K562 (cell line): Measurements from ENCODE around the gene DHCR24. TPM values are rescaled to one million over a fixed set of nuclear protein-coding genes. Genes with fewer than 3 reads are reported as not detected.
A peak's percentile ranks its signal among the peaks of the same experiment; 100 is the strongest.

Source experiments
- ATF3 ChIP-seq, 2 experiments: fragments of 450-650 bp in 1 of 2; sonication (generic) in 1 of 2; formaldehyde crosslinking in 1 of 2; IDR thresholded peaks in 1 of 2; conservative IDR thresholded peaks in 1 of 2; 2 replicates each; pipeline versions ENCODE4 v1.6.1 to v1.8.1; 2016 to 2023; ENCODE audit warnings: mild to moderate bottlenecking in 2 of 2, moderate library complexity in 2 of 2, inconsistent platforms in 1 of 2, missing genetic modification reagents in 1 of 2
- BHLHE40 ChIP-seq: IDR thresholded peaks from 2 replicates; pipeline ENCODE4 v1.6.1; 2011; ENCODE audit warnings: low read length, improper control_type of control experiment
- CBFA2T3 ChIP-seq: fragments of 450-650 bp; IDR thresholded peaks from 2 replicates; pipeline ENCODE4 v1.6.1; 2017
- CHD1 ChIP-seq: fragments of 200-600 bp; sonication (generic); IDR thresholded peaks from one replicate; pipeline ENCODE4 v1.6.1; 2012; ENCODE audit warnings: mild to moderate bottlenecking, moderate library complexity, low read length, inconsistent platforms
- CXXC5 ChIP-seq: fragments of 250-450 bp; sonication (Bioruptor Pico); IDR thresholded peaks from 2 replicates; pipeline ENCODE4 v1.8.0; 2022; ENCODE audit warnings: inconsistent platforms, mild to moderate bottlenecking, moderate library complexity
- DACH1 ChIP-seq: fragments of 450-650 bp; IDR thresholded peaks from 2 replicates; pipeline ENCODE4 v1.6.1; 2018; ENCODE audit not compliant: partially characterized antibody
- DPF2 ChIP-seq: fragments of 450-650 bp; IDR thresholded peaks from 2 replicates; pipeline ENCODE4 v1.6.1; 2016
- ESRRA ChIP-seq: fragments of 450-650 bp; IDR thresholded peaks from 2 replicates; pipeline ENCODE4 v1.6.1; 2014; ENCODE audit warnings: low read depth, mild to moderate bottlenecking, moderate library complexity, borderline replicate concordance
- HOXB6 ChIP-seq: fragments of 250-450 bp; sonication (Bioruptor Pico); IDR thresholded peaks from 2 replicates; pipeline ENCODE4 v1.5.1; 2022; ENCODE audit warnings: mild to moderate bottlenecking, borderline replicate concordance
- MEF2A ChIP-seq: IDR thresholded peaks from 2 replicates; pipeline ENCODE4 v1.6.1; 2011; ENCODE audit warnings: low read depth, mild to moderate bottlenecking, low read length, moderate library complexity; ENCODE audit not compliant: control insufficient read depth
- MEIS2 ChIP-seq: fragments of 450-650 bp; IDR thresholded peaks from 2 replicates; pipeline ENCODE4 v1.6.1; 2014; ENCODE audit warnings: mild to moderate bottlenecking; ENCODE audit not compliant: partially characterized antibody
- MTA2 ChIP-seq: fragments of 450-650 bp; IDR thresholded peaks from 2 replicates; pipeline ENCODE4 v1.6.1; 2016; ENCODE audit warnings: low read depth
- NBN ChIP-seq: fragments of 450-650 bp; IDR thresholded peaks from 2 replicates; pipeline ENCODE4 v1.6.1; 2016; ENCODE audit warnings: low read depth, mild to moderate bottlenecking
- PHTF2 ChIP-seq: fragments of 250-450 bp; sonication (Bioruptor Pico); IDR thresholded peaks from 2 replicates; pipeline ENCODE4 v1.5.0; 2021; ENCODE audit warnings: mild to moderate bottlenecking
- RCOR1 ChIP-seq, 2 experiments: IDR thresholded peaks; 2 replicates each; pipeline ENCODE4 v1.6.1; 2012; ENCODE audit warnings: low read depth in 2 of 2, low read length in 2 of 2, borderline replicate concordance in 1 of 2, improper control_type of control experiment in 1 of 2
- TCF3 ChIP-seq: sonication (generic); formaldehyde crosslinking; IDR thresholded peaks from 2 replicates; pipeline ENCODE4 v1.4.0; 2020; ENCODE audit warnings: mild to moderate bottlenecking, missing genetic modification reagents
- THAP7 ChIP-seq: fragments of 250-450 bp; sonication (Bioruptor Pico); IDR thresholded peaks from 2 replicates; pipeline ENCODE4 v1.5.0; 2021
- YY1 ChIP-seq, 3 experiments: IDR thresholded peaks; 2 replicates each; pipeline ENCODE4 v1.6.1; 2011; ENCODE audit warnings: low read length in 2 of 3, mild to moderate bottlenecking in 2 of 3, moderate library complexity in 2 of 3, borderline replicate concordance in 1 of 3, control low read depth in 1 of 3, low read depth in 1 of 3; ENCODE audit not compliant: insufficient read depth in 3 of 3, insufficient replicate concordance in 2 of 3, control insufficient read depth in 1 of 3, insufficient read length in 1 of 3; ENCODE audit errors: extremely low read depth in 1 of 3
- ZBTB34 ChIP-seq: fragments of 250-450 bp; sonication (Bioruptor Pico); IDR thresholded peaks from 2 replicates; pipeline ENCODE4 v1.8.0; 2021; ENCODE audit warnings: mild to moderate bottlenecking, moderate library complexity
- ZNF232 ChIP-seq: sonication (generic); formaldehyde crosslinking; IDR thresholded peaks from 2 replicates; pipeline ENCODE4 v1.8.0; 2022; ENCODE audit warnings: mild to moderate bottlenecking, missing genetic modification reagents
- ZNF311 ChIP-seq: fragments of 250-450 bp; sonication (Bioruptor Pico); IDR thresholded peaks from 2 replicates; pipeline ENCODE4 v1.4.0; 2020; ENCODE audit warnings: mild to moderate bottlenecking, moderate library complexity
- ZNF444 ChIP-seq: fragments of 250-450 bp; sonication (Bioruptor Pico); IDR thresholded peaks from 2 replicates; pipeline ENCODE4 v1.4.0; 2020; ENCODE audit warnings: mild to moderate bottlenecking, moderate library complexity
- ZNF766 ChIP-seq: fragments of 200-800 bp; sonication (Bioruptor generic); conservative IDR thresholded peaks from 2 replicates; pipeline ENCODE4 v1.6.1; 2016; ENCODE audit warnings: missing genetic modification characterization, missing compliant biosample characterization
- polyA plus RNA-seq, 8 experiments: library from polyadenylated mRNA; depleted of rRNA in 4 of 8; stranded (reverse) in 5 of 8; unstranded in 3 of 8; fragments of >200 nt; fragmentation: Nextera tagmentation in 2 of 8; fragmentation: Illumina TruSeq in 1 of 8; extraction: Ambion mirVana in 2 of 8; extraction: Trizol in 1 of 8; gene quantifications; 2 replicates each; pipeline versions ENCODE4 v1.2.1 to v1.2.3, GENCODE V29; 2011 to 2014; ENCODE audit warnings: inconsistent platforms in 1 of 8, missing spikeins in 1 of 8
- total RNA-seq, 7 experiments: library from RNA; depleted of rRNA in 6 of 7; stranded (reverse); fragments of >200 nt in 6 of 7; fragmentation: Illumina TruSeq in 2 of 7; extraction: Trizol in 2 of 7; gene quantifications; 2 replicates each; pipeline versions ENCODE4 v1.2.1 to v1.2.3, GENCODE V29; 2011 to 2021; ENCODE audit warnings: low replicate concordance in 1 of 7

The DHCR24 gene
- total and polyA plus RNA-seq, 9 of the 15 experiments (the other 6 are each of a cell fraction or from before 2014, with no cell fraction given): 23.4 to 161 (median 79.9) TPM

GRCh38 chr1:54927472-54928240 is 40.7 kb upstream of the DHCR24 start (continued):
- TF ChIP-seq THAP7 (CRISPR knock-in tag) (no peak), ATF3 (IDR thresholded peaks at IDR 0.05) (no peak), ATF3 (CRISPR knock-in tag; conservative IDR thresholded peaks at IDR 0.05) (no peak), MEIS2 (peak; percentile 30), ZNF232 (CRISPR knock-in tag) (peak; percentile 88; the same call in 1 of the 2 replicates), DPF2 (peak; percentile 55), ZNF444 (CRISPR knock-in tag) (no peak), HOXB6 (CRISPR knock-in tag) (no peak), PHTF2 (CRISPR knock-in tag) (no peak), BHLHE40 (peak; percentile 21; the same call in 1 of the 2 replicates), ZNF311 (CRISPR knock-in tag) (no peak), ESRRA (no peak), TCF3 (CRISPR knock-in tag) (peak; percentile 74), CXXC5 (CRISPR knock-in tag) (no peak), MEF2A (peak; percentile 46; the same call in 1 of the 2 replicates), ZNF766 (CRISPR knock-in tag) (peak; percentile 68; the same call in 1 of the 2 replicates), MTA2 (peak; percentile 73), DACH1 (peak; percentile 13), ZBTB34 (no peak), CBFA2T3 (peak; percentile 86), YY1 (IDR thresholded peaks at IDR 0.05; ENCODE audit: borderline replicate concordance in 1 of 3, control insufficient read depth in 1 of 3, extremely low read depth in 1 of 3, insufficient read depth in 3 of 3, insufficient read length in 1 of 3, insufficient replicate concordance in 2 of 3, low read depth in 1 of 3, low read length in 2 of 3) (no peak), CHD1 (no peak), RCOR1 (IDR thresholded peaks at IDR 0.05; ENCODE audit: borderline replicate concordance in 1 of 2, low read depth in 2 of 2, low read length in 2 of 2) (peak in 1 of 2 experiments; percentile 70; a peak in 1 of 4 replicates), NBN (no peak)
